HepG2 (cell line): ENCODE data around the gene AARS2. TPM values are rescaled to one million over a fixed set of nuclear protein-coding genes. Genes with fewer than 3 reads are reported as not detected.

Experiments used
- CHD4 ChIP-seq: fragments of 200-600 bp; sonication (generic); IDR thresholded peaks from 2 replicates; pipeline ENCODE4 v1.7.0; 2017; ENCODE audit warnings: mild to moderate bottlenecking, low read length, borderline replicate concordance
- FOXO1 ChIP-seq: sonication (generic); formaldehyde crosslinking; IDR thresholded peaks from 2 replicates; pipeline ENCODE4 v1.4.0; 2020; ENCODE audit warnings: missing genetic modification reagents
- PTBP1 ChIP-seq: fragments of 200-400 bp; formaldehyde crosslinking; IDR thresholded peaks from 2 replicates; pipeline ENCODE4 v1.6.1; 2018; ENCODE audit warnings: low read length, low read depth; ENCODE audit not compliant: poor library complexity, severe bottlenecking
- SKI ChIP-seq: fragments of 450-650 bp; IDR thresholded peaks from one replicate; pipeline ENCODE4 v1.6.1; 2018; ENCODE audit warnings: mild to moderate bottlenecking; ENCODE audit not compliant: partially characterized antibody
- SMAD3 ChIP-seq: sonication (generic); formaldehyde crosslinking; IDR thresholded peaks from 2 replicates; pipeline ENCODE4 v1.4.0; 2020; ENCODE audit warnings: missing genetic modification reagents
- THYN1 ChIP-seq: sonication (generic); formaldehyde crosslinking; IDR thresholded peaks from 2 replicates; pipeline ENCODE4 v1.8.1; 2023; ENCODE audit warnings: low read depth, mild to moderate bottlenecking, moderate library complexity, missing genetic modification reagents, borderline replicate concordance
- TP53 ChIP-seq: sonication (generic); formaldehyde crosslinking; conservative IDR thresholded peaks from 2 replicates; pipeline ENCODE4 v1.4.0; 2020; ENCODE audit warnings: missing genetic modification reagents
- ZKSCAN5 ChIP-seq: sonication (generic); formaldehyde crosslinking; IDR thresholded peaks from 2 replicates; pipeline ENCODE4 v1.5.1; 2020; ENCODE audit warnings: mild to moderate bottlenecking, missing genetic modification reagents
- ZNF138 ChIP-seq: sonication (generic); formaldehyde crosslinking; IDR thresholded peaks from 2 replicates; pipeline ENCODE4 v1.5.0; 2020; ENCODE audit warnings: mild to moderate bottlenecking, low read depth, missing genetic modification reagents
- ZNF710 ChIP-seq: sonication (generic); formaldehyde crosslinking; IDR thresholded peaks from 2 replicates; pipeline ENCODE4 v1.5.0; 2020; ENCODE audit warnings: mild to moderate bottlenecking, missing genetic modification reagents, borderline replicate concordance
- ZSCAN30 ChIP-seq: sonication (generic); formaldehyde crosslinking; IDR thresholded peaks from 2 replicates; pipeline ENCODE4 v1.5.0; 2020; ENCODE audit warnings: mild to moderate bottlenecking, missing genetic modification reagents
- polyA plus RNA-seq, 8 experiments: library from polyadenylated mRNA; depleted of rRNA in 3 of 8; stranded (reverse) in 7 of 8; unstranded in 1 of 8; fragments of >200 nt; fragmentation: Illumina TruSeq in 4 of 8; extraction: Trizol in 4 of 8; gene quantifications; 2 replicates each; pipeline versions ENCODE4 v1.2.1 to v1.2.3, GENCODE V29; 2011 to 2016; ENCODE audit warnings: low read depth in 4 of 8, missing spikeins in 1 of 8, mixed read lengths in 1 of 8; ENCODE audit not compliant: insufficient read depth in 1 of 8
- total RNA-seq, 5 experiments: library from RNA; depleted of rRNA; stranded (reverse); fragments of >200 nt; fragmentation: Illumina TruSeq; extraction: Trizol; gene quantifications; 2 replicates each; pipeline ENCODE4 v1.2.3, GENCODE V29; 2016; ENCODE audit warnings: low read depth in 1 of 5
- TF ChIP-seq, protein P1 (sequence below): sonication (generic); formaldehyde crosslinking; IDR thresholded peaks from 2 replicates; pipeline ENCODE4 v1.5.0; 2020; ENCODE audit warnings: mild to moderate bottlenecking, missing genetic modification reagents, borderline replicate concordance
- TF ChIP-seq, protein P2 (sequence below): sonication (generic); formaldehyde crosslinking; IDR thresholded peaks from 2 replicates; pipeline ENCODE4 v1.4.0; 2020; ENCODE audit warnings: missing genetic modification reagents, borderline replicate concordance
- TF ChIP-seq, protein P3 (sequence below): sonication (generic); formaldehyde crosslinking; IDR thresholded peaks from 2 replicates; pipeline ENCODE4 v1.5.1; 2020; ENCODE audit warnings: missing genetic modification reagents, mild to moderate bottlenecking, borderline replicate concordance

Gene AARS2
- total and polyA plus RNA-seq, 2 of the 13 experiments (the other 11 are each of a cell fraction or from before 2014, with no cell fraction given) = 7.5 to 24.1 TPM

DNA sequence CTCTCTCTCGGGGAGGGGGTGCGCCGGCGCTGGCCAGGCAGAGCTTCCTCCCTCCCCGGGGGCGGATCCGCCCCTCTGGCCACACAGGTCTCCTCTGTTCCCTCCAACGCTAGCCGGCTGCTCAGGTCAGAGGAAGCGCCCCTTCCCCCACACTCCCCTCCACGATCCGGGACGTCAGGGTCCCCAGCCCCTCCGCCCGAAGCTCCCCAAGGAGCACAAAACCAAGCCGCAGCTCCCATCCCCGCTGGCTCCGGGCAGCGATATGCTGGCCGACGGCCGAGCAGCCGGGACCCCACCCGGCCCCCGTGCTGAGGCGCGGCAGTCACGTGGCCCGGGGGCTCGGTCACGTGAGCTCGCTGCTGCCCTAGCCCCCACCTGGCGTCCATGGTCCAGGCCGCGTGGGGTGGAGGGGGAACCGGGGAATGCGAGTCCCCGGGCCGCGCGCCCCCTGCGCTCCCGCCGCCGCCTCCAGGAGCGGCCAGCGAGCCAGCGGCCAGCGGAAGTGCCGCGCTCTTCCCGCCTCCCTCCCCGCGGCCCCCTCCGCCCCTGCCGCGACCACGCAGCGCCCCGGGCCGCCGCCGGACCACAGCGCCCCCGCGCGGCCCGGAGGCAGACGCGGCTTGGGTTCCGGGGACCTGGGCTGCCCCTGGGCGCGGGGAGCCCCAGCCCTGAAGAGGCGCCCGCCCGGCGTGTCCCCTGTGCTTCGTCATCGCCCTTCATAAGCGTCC is 56.0 kb downstream of the AARS2 start, which contains the start of gene SLC35B2 (continued):
- TF ChIP-seq, protein P1, sequence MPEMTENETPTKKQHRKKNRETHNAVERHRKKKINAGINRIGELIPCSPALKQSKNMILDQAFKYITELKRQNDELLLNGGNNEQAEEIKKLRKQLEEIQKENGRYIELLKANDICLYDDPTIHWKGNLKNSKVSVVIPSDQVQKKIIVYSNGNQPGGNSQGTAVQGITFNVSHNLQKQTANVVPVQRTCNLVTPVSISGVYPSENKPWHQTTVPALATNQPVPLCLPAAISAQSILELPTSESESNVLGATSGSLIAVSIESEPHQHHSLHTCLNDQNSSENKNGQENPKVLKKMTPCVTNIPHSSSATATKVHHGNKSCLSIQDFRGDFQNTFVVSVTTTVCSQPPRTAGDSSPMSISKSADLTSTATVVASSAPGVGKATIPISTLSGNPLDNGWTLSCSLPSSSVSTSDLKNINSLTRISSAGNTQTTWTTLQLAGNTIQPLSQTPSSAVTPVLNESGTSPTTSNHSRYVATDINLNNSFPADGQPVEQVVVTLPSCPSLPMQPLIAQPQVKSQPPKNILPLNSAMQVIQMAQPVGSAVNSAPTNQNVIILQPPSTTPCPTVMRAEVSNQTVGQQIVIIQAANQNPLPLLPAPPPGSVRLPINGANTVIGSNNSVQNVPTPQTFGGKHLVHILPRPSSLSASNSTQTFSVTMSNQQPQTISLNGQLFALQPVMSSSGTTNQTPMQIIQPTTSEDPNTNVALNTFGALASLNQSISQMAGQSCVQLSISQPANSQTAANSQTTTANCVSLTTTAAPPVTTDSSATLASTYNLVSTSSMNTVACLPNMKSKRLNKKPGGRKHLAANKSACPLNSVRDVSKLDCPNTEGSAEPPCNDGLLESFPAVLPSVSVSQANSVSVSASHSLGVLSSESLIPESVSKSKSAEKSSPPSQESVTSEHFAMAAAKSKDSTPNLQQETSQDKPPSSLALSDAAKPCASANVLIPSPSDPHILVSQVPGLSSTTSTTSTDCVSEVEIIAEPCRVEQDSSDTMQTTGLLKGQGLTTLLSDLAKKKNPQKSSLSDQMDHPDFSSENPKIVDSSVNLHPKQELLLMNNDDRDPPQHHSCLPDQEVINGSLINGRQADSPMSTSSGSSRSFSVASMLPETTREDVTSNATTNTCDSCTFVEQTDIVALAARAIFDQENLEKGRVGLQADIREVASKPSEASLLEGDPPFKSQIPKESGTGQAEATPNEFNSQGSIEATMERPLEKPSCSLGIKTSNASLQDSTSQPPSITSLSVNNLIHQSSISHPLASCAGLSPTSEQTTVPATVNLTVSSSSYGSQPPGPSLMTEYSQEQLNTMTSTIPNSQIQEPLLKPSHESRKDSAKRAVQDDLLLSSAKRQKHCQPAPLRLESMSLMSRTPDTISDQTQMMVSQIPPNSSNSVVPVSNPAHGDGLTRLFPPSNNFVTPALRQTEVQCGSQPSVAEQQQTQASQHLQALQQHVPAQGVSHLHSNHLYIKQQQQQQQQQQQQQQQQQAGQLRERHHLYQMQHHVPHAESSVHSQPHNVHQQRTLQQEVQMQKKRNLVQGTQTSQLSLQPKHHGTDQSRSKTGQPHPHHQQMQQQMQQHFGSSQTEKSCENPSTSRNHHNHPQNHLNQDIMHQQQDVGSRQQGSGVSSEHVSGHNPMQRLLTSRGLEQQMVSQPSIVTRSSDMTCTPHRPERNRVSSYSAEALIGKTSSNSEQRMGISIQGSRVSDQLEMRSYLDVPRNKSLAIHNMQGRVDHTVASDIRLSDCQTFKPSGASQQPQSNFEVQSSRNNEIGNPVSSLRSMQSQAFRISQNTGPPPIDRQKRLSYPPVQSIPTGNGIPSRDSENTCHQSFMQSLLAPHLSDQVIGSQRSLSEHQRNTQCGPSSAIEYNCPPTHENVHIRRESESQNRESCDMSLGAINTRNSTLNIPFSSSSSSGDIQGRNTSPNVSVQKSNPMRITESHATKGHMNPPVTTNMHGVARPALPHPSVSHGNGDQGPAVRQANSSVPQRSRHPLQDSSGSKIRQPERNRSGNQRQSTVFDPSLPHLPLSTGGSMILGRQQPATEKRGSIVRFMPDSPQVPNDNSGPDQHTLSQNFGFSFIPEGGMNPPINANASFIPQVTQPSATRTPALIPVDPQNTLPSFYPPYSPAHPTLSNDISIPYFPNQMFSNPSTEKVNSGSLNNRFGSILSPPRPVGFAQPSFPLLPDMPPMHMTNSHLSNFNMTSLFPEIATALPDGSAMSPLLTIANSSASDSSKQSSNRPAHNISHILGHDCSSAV (CRISPR knock-in tag) = no peak
- TF ChIP-seq SKI (no peak), FOXO1 (0 out of 2 replicates have a peak, but pooled peaks have one; percentile 8), TP53 (CRISPR knock-in tag) (no peak), ZNF710 (CRISPR knock-in tag) (peak; percentile 58; the same call in 1 of the 2 replicates), ZNF138 (no peak), CHD4 (no peak), SMAD3 (CRISPR knock-in tag) (peak; percentile 71; the same call in 1 of the 2 replicates), ZKSCAN5 (CRISPR knock-in tag) (0 out of 2 replicates have a peak, but pooled peaks have one; percentile 19), PTBP1 (peak; percentile 23), ZSCAN30 (CRISPR knock-in tag) (peak; percentile 86; the same call in 1 of the 2 replicates), THYN1 (0 out of 2 replicates have a peak, but pooled peaks have one; percentile 43)
- TF ChIP-seq, protein P2, sequence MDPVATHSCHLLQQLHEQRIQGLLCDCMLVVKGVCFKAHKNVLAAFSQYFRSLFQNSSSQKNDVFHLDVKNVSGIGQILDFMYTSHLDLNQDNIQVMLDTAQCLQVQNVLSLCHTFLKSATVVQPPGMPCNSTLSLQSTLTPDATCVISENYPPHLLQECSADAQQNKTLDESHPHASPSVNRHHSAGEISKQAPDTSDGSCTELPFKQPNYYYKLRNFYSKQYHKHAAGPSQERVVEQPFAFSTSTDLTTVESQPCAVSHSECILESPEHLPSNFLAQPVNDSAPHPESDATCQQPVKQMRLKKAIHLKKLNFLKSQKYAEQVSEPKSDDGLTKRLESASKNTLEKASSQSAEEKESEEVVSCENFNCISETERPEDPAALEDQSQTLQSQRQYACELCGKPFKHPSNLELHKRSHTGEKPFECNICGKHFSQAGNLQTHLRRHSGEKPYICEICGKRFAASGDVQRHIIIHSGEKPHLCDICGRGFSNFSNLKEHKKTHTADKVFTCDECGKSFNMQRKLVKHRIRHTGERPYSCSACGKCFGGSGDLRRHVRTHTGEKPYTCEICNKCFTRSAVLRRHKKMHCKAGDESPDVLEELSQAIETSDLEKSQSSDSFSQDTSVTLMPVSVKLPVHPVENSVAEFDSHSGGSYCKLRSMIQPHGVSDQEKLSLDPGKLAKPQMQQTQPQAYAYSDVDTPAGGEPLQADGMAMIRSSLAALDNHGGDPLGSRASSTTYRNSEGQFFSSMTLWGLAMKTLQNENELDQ (CRISPR knock-in tag) = no peak
- TF ChIP-seq, protein P3, sequence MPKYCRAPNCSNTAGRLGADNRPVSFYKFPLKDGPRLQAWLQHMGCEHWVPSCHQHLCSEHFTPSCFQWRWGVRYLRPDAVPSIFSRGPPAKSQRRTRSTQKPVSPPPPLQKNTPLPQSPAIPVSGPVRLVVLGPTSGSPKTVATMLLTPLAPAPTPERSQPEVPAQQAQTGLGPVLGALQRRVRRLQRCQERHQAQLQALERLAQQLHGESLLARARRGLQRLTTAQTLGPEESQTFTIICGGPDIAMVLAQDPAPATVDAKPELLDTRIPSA (CRISPR knock-in tag) = peak; percentile 94; the same call in 1 of the 2 replicates
